HEK293 (cell line): ENCODE measurements around the gene FES.

ENCODE experiments used
- CTCF ChIA-PET: fragments of 350-600 bp; formaldehyde crosslinking; extraction: SDS; loops from one replicate; lab custom pipeline; 2021; ENCODE audit warnings: antibody characterized with exemption; lab: Yijun Ruan, JAX
- POLR2A ChIA-PET: fragments of 300-600 bp; formaldehyde crosslinking; extraction: SDS; loops from one replicate; lab custom pipeline; 2020; ENCODE audit warnings: antibody characterized with exemption, inconsistent platforms; lab: Yijun Ruan, JAX
- H3K27ac ChIP-seq: fragments of 200-500 bp; sonication (Bioruptor generic); 2 replicates; pipeline ENCODE4 v1.5.1; 2014; ENCODE audit warnings: low read depth, low read length, control low read depth, inconsistent platforms; ENCODE audit errors: extremely low read depth
- H3K36me3 ChIP-seq, 2 experiments: fragments of 200-500 bp in 1 of 2; sonication (Bioruptor generic) in 1 of 2; 1 replicate in 1 of 2; 2 replicates in 1 of 2; pipeline ENCODE4 v1.5.1; 2014 to 2017; ENCODE audit warnings: inconsistent platforms in 2 of 2, low read length in 2 of 2; ENCODE audit not compliant: control insufficient read depth in 2 of 2, insufficient read depth in 1 of 2
- H3K4me1 ChIP-seq: fragments of 200-500 bp; sonication (Bioruptor generic); 2 replicates; pipeline ENCODE4 v1.5.1; 2014; ENCODE audit warnings: mild to moderate bottlenecking, low read length, inconsistent platforms; ENCODE audit not compliant: control insufficient read depth, insufficient read depth
- H3K4me3 ChIP-seq: 2 replicates; pipeline ENCODE4 v1.5.1; 2011; ENCODE audit warnings: low read depth, mild to moderate bottlenecking, control low read depth, low read length, moderate library complexity
- H3K9me3 ChIP-seq: fragments of 200-500 bp; sonication (Bioruptor generic); 2 replicates; pipeline ENCODE4 v1.5.1; 2014; ENCODE audit warnings: low read depth, low read length, inconsistent platforms; ENCODE audit not compliant: control insufficient read depth, insufficient read depth
- ATF2 ChIP-seq: fragments of 450-650 bp; formaldehyde crosslinking; IDR thresholded peaks from 2 replicates; pipeline ENCODE4 v1.5.1; 2016; ENCODE audit warnings: missing biosample characterization, missing genetic modification characterization, low read depth
- GLIS1 ChIP-seq: fragments of 450-650 bp; formaldehyde crosslinking; IDR thresholded peaks from 2 replicates; pipeline ENCODE4 v1.5.1; 2016; ENCODE audit warnings: missing biosample characterization, missing genetic modification characterization
- KLF16 ChIP-seq: fragments of 450-650 bp; formaldehyde crosslinking; IDR thresholded peaks from 2 replicates; pipeline ENCODE4 v1.5.1; 2017; ENCODE audit warnings: missing biosample characterization, missing genetic modification characterization
- MYNN ChIP-seq: fragments of 450-650 bp; formaldehyde crosslinking; IDR thresholded peaks from 2 replicates; pipeline ENCODE4 v1.5.1; 2016; ENCODE audit warnings: missing biosample characterization, missing genetic modification characterization, borderline replicate concordance
- OVOL3 ChIP-seq: fragments of 450-650 bp; formaldehyde crosslinking; IDR thresholded peaks from 2 replicates; pipeline ENCODE4 v1.5.1; 2016; ENCODE audit warnings: missing biosample characterization, missing genetic modification characterization
- SCRT1 ChIP-seq: fragments of 450-650 bp; formaldehyde crosslinking; IDR thresholded peaks from 2 replicates; pipeline ENCODE4 v1.5.1; 2016; ENCODE audit warnings: missing biosample characterization, missing genetic modification characterization, borderline replicate concordance
- SP3 ChIP-seq: fragments of 450-650 bp; formaldehyde crosslinking; IDR thresholded peaks from 2 replicates; pipeline ENCODE4 v1.5.1; 2016; ENCODE audit warnings: missing biosample characterization, missing genetic modification characterization
- TRIM28 ChIP-seq: IDR thresholded peaks from 2 replicates; pipeline ENCODE4 v1.6.1; 2011; ENCODE audit warnings: low read length, control low read depth, borderline replicate concordance
- ZBTB7A ChIP-seq: fragments of 450-650 bp; formaldehyde crosslinking; IDR thresholded peaks from 2 replicates; pipeline ENCODE4 v1.5.1; 2016; ENCODE audit warnings: low read depth, missing biosample characterization, missing genetic modification characterization
- ZNF157 ChIP-seq: fragments of 450-650 bp; formaldehyde crosslinking; IDR thresholded peaks from 2 replicates; pipeline ENCODE4 v1.5.1; 2016; ENCODE audit warnings: missing biosample characterization, missing genetic modification characterization
- ZNF16 ChIP-seq: fragments of 450-650 bp; formaldehyde crosslinking; IDR thresholded peaks from 2 replicates; pipeline ENCODE4 v1.5.1; 2016; ENCODE audit warnings: low read depth, missing biosample characterization, missing genetic modification characterization
- ZNF19 ChIP-seq: fragments of 450-650 bp; formaldehyde crosslinking; IDR thresholded peaks from 2 replicates; pipeline ENCODE4; 2016; ENCODE audit warnings: missing biosample characterization, missing genetic modification characterization, low read depth
- ZNF214 ChIP-seq: fragments of 450-650 bp; formaldehyde crosslinking; IDR thresholded peaks from 2 replicates; pipeline ENCODE4 v1.5.1; 2017; ENCODE audit warnings: missing biosample characterization, mild to moderate bottlenecking, missing genetic modification characterization, borderline replicate concordance
- ZNF239 ChIP-seq: fragments of 450-650 bp; formaldehyde crosslinking; IDR thresholded peaks from 2 replicates; pipeline ENCODE4 v1.5.1; 2016; ENCODE audit warnings: missing biosample characterization, missing genetic modification characterization
- ZNF24 ChIP-seq: fragments of 450-650 bp; formaldehyde crosslinking; IDR thresholded peaks from 2 replicates; pipeline ENCODE4 v1.5.1; 2016; ENCODE audit warnings: missing biosample characterization, missing genetic modification characterization
- ZNF248 ChIP-seq: fragments of 450-650 bp; formaldehyde crosslinking; IDR thresholded peaks from 2 replicates; pipeline ENCODE4 v1.5.1; 2017; ENCODE audit warnings: missing biosample characterization, missing genetic modification characterization
- ZNF366 ChIP-seq: fragments of 450-650 bp; formaldehyde crosslinking; conservative IDR thresholded peaks from 2 replicates; pipeline ENCODE4 v1.5.1; 2016; ENCODE audit warnings: missing biosample characterization, missing genetic modification characterization
- ZNF488 ChIP-seq: fragments of 450-650 bp; formaldehyde crosslinking; IDR thresholded peaks from 2 replicates; pipeline ENCODE4 v1.5.1; 2016; ENCODE audit warnings: missing biosample characterization, missing genetic modification characterization
- ZNF529 ChIP-seq: fragments of 450-650 bp; formaldehyde crosslinking; IDR thresholded peaks from 2 replicates; pipeline ENCODE4 v1.5.1; 2017; ENCODE audit warnings: missing genetic modification characterization, missing biosample characterization; ENCODE audit not compliant: insufficient replicate concordance
- ZNF544 ChIP-seq: fragments of 450-650 bp; formaldehyde crosslinking; IDR thresholded peaks from 2 replicates; pipeline ENCODE4 v1.5.0; 2017; ENCODE audit warnings: missing biosample characterization, missing genetic modification characterization
- ZNF571 ChIP-seq: fragments of 450-650 bp; formaldehyde crosslinking; IDR thresholded peaks from 2 replicates; pipeline ENCODE4 v1.5.0; 2017; ENCODE audit warnings: missing biosample characterization, missing genetic modification characterization
- ZNF600 ChIP-seq: fragments of 450-650 bp; formaldehyde crosslinking; IDR thresholded peaks from 2 replicates; pipeline ENCODE4 v1.5.1; 2016; ENCODE audit warnings: missing biosample characterization, missing genetic modification characterization
- ZNF629 ChIP-seq: fragments of 450-650 bp; formaldehyde crosslinking; IDR thresholded peaks from 2 replicates; pipeline ENCODE4 v1.5.1; 2017; ENCODE audit warnings: missing biosample characterization, missing genetic modification characterization
- ZNF664 ChIP-seq: fragments of 450-650 bp; formaldehyde crosslinking; IDR thresholded peaks from 2 replicates; pipeline ENCODE4 v1.5.1; 2016; ENCODE audit warnings: missing biosample characterization, missing genetic modification characterization
- ZNF776 ChIP-seq: fragments of 450-650 bp; formaldehyde crosslinking; IDR thresholded peaks from 2 replicates; pipeline ENCODE4 v1.5.0; 2017; ENCODE audit warnings: missing biosample characterization, missing genetic modification characterization, borderline replicate concordance
- ZNF785 ChIP-seq: fragments of 450-650 bp; formaldehyde crosslinking; IDR thresholded peaks from 2 replicates; pipeline ENCODE4 v1.5.1; 2016; ENCODE audit warnings: missing biosample characterization, missing genetic modification characterization
- ZNF791 ChIP-seq: fragments of 450-650 bp; formaldehyde crosslinking; IDR thresholded peaks from 2 replicates; pipeline ENCODE4 v1.5.1; 2016; ENCODE audit warnings: missing biosample characterization, missing genetic modification characterization
- ZNF837 ChIP-seq: fragments of 450-650 bp; formaldehyde crosslinking; IDR thresholded peaks from 2 replicates; pipeline ENCODE4 v1.5.1; 2016; ENCODE audit warnings: missing biosample characterization, missing genetic modification characterization
- ZSCAN30 ChIP-seq: fragments of 450-650 bp; IDR thresholded peaks from 2 replicates; pipeline ENCODE4 v1.5.1; 2018; ENCODE audit warnings: missing biosample characterization, mild to moderate bottlenecking, missing genetic modification characterization, moderate library complexity
- TF ChIP-seq, protein P1 (sequence below): fragments of 450-650 bp; formaldehyde crosslinking; IDR thresholded peaks from 2 replicates; pipeline ENCODE4 v1.5.1; 2016; ENCODE audit warnings: missing biosample characterization, missing genetic modification characterization
- TF ChIP-seq, protein P2 (sequence below): fragments of 450-650 bp; formaldehyde crosslinking; IDR thresholded peaks from 2 replicates; pipeline ENCODE4 v1.5.1; 2016; ENCODE audit warnings: missing biosample characterization, missing genetic modification characterization

FES gene

DNA sequence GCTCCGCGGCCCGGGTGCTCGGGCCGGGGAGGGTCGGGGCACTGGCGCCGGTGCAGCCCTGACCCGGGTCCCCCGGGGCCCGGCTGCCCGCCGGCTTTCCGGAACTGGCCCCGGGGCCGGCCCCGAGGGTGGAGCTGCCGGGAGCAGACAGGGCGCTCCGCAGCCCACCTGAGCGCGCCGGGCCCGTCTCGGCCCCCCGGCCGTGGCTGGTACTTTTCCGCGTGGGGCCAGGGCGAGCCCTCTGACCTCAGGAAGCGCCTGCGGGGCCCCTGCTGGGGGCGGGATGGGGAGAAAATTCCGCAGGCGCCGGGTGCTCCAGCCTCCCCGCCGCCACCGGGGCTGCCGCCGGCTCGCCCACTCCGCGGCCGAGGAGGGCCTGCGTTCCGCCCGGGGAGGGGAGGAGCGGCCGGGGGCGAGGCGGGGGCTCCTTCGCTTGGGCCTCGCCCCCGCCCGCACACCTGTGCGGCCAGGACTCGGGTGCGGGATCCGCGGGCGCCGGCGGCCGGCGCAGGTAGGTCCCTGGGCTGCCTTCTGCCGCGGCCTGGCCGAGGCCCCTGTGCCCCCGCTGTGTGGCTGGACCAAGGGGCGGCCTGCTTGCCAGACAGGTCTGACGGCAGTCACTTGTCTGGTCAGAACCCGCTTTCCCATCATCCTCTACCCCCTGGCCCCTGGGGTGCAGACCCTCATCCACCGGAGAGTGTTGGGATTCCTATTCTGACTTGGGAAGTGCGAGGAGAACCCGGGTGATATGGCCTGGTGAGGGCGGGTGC, 12.4 kb upstream of the FES start (continued):
- TF ChIP-seq, protein P1, sequence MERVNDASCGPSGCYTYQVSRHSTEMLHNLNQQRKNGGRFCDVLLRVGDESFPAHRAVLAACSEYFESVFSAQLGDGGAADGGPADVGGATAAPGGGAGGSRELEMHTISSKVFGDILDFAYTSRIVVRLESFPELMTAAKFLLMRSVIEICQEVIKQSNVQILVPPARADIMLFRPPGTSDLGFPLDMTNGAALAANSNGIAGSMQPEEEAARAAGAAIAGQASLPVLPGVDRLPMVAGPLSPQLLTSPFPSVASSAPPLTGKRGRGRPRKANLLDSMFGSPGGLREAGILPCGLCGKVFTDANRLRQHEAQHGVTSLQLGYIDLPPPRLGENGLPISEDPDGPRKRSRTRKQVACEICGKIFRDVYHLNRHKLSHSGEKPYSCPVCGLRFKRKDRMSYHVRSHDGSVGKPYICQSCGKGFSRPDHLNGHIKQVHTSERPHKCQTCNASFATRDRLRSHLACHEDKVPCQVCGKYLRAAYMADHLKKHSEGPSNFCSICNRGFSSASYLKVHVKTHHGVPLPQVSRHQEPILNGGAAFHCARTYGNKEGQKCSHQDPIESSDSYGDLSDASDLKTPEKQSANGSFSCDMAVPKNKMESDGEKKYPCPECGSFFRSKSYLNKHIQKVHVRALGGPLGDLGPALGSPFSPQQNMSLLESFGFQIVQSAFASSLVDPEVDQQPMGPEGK = no peak
- peak; percentile 64 for TF ChIP-seq ZNF600
- TF ChIP-seq ZNF785 = no peak
- TF ChIP-seq ZNF16 = no peak
- no peak for TF ChIP-seq ZNF24 (tag by site-specific recombination)
- TF ChIP-seq ZNF544 (tag by site-specific recombination) = no peak
- TF ChIP-seq ZNF837 (tag by site-specific recombination) = no peak
- no peak for TF ChIP-seq TRIM28
- TF ChIP-seq ZNF366 (tag by site-specific recombination) = no peak
- no peak for TF ChIP-seq SCRT1
- no peak for TF ChIP-seq ZNF157 (tag by site-specific recombination)
- TF ChIP-seq MYNN (tag by site-specific recombination) = no peak
- peak; percentile 12 for TF ChIP-seq SP3
- no peak for TF ChIP-seq ZNF529
- TF ChIP-seq, protein P2, sequence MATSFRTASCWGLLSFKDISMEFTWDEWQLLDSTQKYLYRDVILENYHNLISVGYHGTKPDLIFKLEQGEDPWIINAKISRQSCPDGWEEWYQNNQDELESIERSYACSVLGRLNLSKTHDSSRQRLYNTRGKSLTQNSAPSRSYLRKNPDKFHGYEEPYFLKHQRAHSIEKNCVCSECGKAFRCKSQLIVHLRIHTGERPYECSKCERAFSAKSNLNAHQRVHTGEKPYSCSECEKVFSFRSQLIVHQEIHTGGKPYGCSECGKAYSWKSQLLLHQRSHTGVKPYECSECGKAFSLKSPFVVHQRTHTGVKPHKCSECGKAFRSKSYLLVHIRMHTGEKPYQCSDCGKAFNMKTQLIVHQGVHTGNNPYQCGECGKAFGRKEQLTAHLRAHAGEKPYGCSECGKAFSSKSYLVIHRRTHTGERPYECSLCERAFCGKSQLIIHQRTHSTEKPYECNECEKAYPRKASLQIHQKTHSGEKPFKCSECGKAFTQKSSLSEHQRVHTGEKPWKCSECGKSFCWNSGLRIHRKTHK (tag by site-specific recombination) = no peak
- TF ChIP-seq ZSCAN30 = no peak
- no peak for TF ChIP-seq ZBTB7A (tag by site-specific recombination)
- no peak for TF ChIP-seq ZNF239 (tag by site-specific recombination)
- TF ChIP-seq, all 188 proteins: peak for 12

DNA sequence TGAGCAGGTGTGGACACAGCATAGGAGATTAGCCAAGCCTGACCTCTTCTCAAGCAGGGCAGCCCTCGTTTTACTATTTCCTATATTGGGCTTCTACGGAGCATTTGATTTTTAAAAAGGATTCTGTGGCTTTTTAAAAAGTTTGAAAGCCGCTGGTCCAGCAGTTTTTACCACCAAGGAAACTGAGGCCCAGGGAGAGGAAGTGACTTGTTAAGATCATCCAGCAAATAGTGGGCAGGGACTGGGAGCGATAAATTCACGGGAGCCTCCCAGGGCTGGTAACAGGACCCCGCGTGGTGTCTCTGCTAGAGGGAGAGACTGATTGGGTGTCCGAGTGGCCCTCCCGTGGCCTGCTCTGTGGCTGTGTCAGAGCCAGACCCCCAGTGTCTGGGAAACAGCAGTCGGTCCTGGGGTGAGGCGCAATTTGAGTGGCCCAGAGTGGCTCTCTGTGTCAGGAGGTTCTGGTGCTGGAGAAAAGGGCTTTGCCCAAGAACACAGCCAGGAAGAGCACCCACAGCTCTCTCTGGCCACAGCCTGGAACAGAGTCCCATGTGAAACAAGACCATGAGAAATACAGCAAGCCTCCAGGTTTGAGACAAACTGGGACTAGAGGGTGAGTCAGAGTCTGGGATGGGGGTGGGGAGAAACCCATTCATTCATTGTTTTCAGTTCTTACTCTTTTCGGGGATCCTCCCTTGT, 11.7 kb upstream of the FES start:
- Histone ChIP-seq H3K9me3 (no peaks in the 10 kb centered on the region), H3K27ac (peak overlapping the region; percentile 96), H3K4me3 (peak overlapping the region; percentile 75), H3K4me1 (peaks cover 46% of the 10 kb centered on the region), H3K36me3 (peaks cover 4 to 27% of the 10 kb centered on the region in 2 experiments)
- ChIA-PET POLR2A (interaction anchor here (0.6 to 1.9 kb wide), 2 partner anchors 16 to 156 kb away, joined by 4 to 7 read pairs; partner anchors contain the start of gene BLM), CTCF (interaction anchor here (0.6 kb wide), 1 partner anchor 223 kb away, joined by 3 read pairs; no protein-coding TSS in a partner anchor)
- TF ChIP-seq ZNF776 (tag by site-specific recombination) = no peak
- no peak for TF ChIP-seq ZNF488 (tag by site-specific recombination)
- TF ChIP-seq GLIS1 = peak; percentile 98
- TF ChIP-seq ZNF664 (tag by site-specific recombination) = no peak
- TF ChIP-seq ZNF248 (tag by site-specific recombination) = no peak
- no peak for TF ChIP-seq ZNF157 (tag by site-specific recombination)
- no peak for TF ChIP-seq OVOL3
- TF ChIP-seq, protein P2 (tag by site-specific recombination) = no peak
- no peak for TF ChIP-seq ZNF571 (tag by site-specific recombination)
- no peak for TF ChIP-seq KLF16
- no peak for TF ChIP-seq ZNF791
- TF ChIP-seq ATF2 = no peak
- no peak for TF ChIP-seq ZNF239 (tag by site-specific recombination)
- no peak for TF ChIP-seq ZNF214 (tag by site-specific recombination)
- TF ChIP-seq ZNF629 (tag by site-specific recombination) = no peak
- TF ChIP-seq ZNF19 = no peak
